Muscle of leg (tissue), 11 donors: ENCODE data around the gene DLG2. TPM values are rescaled to one million over a fixed set of nuclear protein-coding genes. Genes with fewer than 3 reads are reported as not detected.

Experiments
- DNase-seq: peaks from one replicate; pipeline ENCODE4 v3.0.0; 2013
- H3K27ac ChIP-seq: one replicate; pipeline ENCODE4 v1.5.1; 2013; ENCODE audit warnings: mild to moderate bottlenecking, low read length, control low read depth
- H3K27me3 ChIP-seq: one replicate; pipeline ENCODE4 v1.6.1; 2013; ENCODE audit warnings: low read length; ENCODE audit not compliant: control insufficient read depth, insufficient read depth
- H3K36me3 ChIP-seq: one replicate; pipeline ENCODE4 v1.6.1; 2013; ENCODE audit warnings: low read length; ENCODE audit not compliant: control insufficient read depth, insufficient read depth
- H3K4me1 ChIP-seq: one replicate; pipeline ENCODE4 v1.6.1; 2013; ENCODE audit warnings: low read length; ENCODE audit not compliant: control insufficient read depth, insufficient read depth
- H3K4me3 ChIP-seq: one replicate; pipeline ENCODE4 v1.5.1; 2013; ENCODE audit warnings: low read length, control low read depth
- H3K9me3 ChIP-seq: replicated peaks from 2 replicates; pipeline ENCODE4 v1.6.1; 2013; ENCODE audit warnings: low read depth, low read length; ENCODE audit not compliant: control insufficient read depth
- WGBS: methylation state at CpG from one replicate; pipeline ENCODE4 v1.1.5; 2013; ENCODE audit warnings: missing lambda C conversion rate; ENCODE audit not compliant: insufficient coverage; 5-methylcytosine and 5-hydroxymethylcytosine counted together
- polyA plus RNA-seq, 8 donors: library from polyadenylated mRNA; unstranded; fragments of 120-200 nt; gene quantifications; one replicate each; pipeline versions ENCODE4 v1.2.1 to v1.2.3, GENCODE V29; 2013; ENCODE audit warnings: inconsistent platforms in 1 of 8, low replicate concordance in 1 of 8; ENCODE audit not compliant: insufficient read length in 8 of 8, insufficient read depth in 1 of 8
- total RNA-seq: library from RNA; stranded (reverse); fragments of 120-200 nt; gene quantifications from one replicate; pipeline ENCODE4 v1.2.4, GENCODE V29; 2013

The DLG2 gene
- total and polyA plus RNA-seq, 9 donors, result 6.4 to 19.3 (median 11.0) TPM

- Histone ChIP-seq H3K36me3 (no peaks in the 10 kb centered on the region), H3K4me1 (peaks cover 3% of the 10 kb centered on the region), H3K27me3 (no peaks in the 10 kb centered on the region), H3K9me3 (no peaks in the 10 kb centered on the region), H3K4me3 (no peak overlapping the region), H3K27ac (no peak overlapping the region)
- peak; percentile 74 for DNase-seq
- 50% methylated on average over 1 of the region's 3 CpGs for WGBS
These were observed 736.5 kb downstream of the DLG2 start for GRCh38 chr11:84890676-84891075.

DNA sequence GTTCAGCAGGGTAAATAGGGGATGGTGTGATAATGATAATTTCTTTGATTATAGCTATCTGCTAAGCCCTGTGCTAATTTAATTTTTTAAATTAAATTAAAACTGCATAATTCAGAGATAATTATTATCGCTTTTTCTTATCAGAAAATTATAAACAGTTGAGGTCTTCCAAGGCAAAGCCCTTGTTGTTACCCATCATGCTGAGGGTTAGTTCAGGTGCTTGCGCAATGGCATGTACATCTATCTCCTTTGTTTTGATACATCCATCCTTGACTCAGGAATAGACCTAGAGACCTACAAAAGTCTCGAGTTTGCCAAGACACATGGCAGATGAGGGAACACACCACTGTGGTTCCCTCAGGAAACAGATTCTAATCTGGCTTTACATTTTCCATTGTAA lies 737.6 kb downstream of the DLG2 start:
- no peak for DNase-seq
- no peaks in the 10 kb centered on the region for H3K27me3 ChIP-seq
- no peak overlapping the region for H3K27ac ChIP-seq
- peaks cover 3% of the 10 kb centered on the region for H3K4me1 ChIP-seq
- H3K36me3 ChIP-seq, result no peaks in the 10 kb centered on the region
- WGBS, result no CpG with 5 or more reads among the region's 3 CpGs
- no peaks in the 10 kb centered on the region for H3K9me3 ChIP-seq
- no peak overlapping the region for H3K4me3 ChIP-seq

DNA sequence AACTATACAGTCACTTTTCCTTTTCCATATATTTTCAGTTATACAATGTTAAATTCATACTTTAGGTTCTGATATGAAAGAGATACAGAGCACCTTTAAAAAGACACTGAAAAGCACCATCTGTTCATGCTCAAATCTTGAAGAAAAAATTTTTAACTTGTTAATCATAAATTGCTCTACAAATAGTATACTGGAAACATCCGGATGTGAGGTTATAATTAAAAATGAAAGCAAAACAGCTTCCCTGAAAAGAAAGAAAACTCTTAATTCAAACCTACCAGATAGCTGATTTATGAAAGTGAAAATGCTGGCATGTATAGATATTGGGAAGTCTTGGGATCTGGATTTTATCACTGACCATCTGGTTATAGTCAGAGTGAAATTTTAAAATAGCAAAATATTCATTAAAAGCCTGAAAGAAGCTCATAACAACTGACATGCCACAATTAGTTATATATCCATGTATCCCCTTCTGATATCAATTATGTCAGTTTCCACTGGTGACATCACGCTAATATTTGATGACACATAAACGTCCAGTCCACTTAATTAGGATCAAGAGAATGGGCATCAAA lies 740.0 kb downstream of the DLG2 start:
- Histone ChIP-seq H3K4me3 (no peak overlapping the region), H3K36me3 (no peaks in the 10 kb centered on the region), H3K27me3 (no peaks in the 10 kb centered on the region), H3K9me3 (no peaks in the 10 kb centered on the region), H3K4me1 (peaks cover 3% of the 10 kb centered on the region), H3K27ac (no peak overlapping the region)
- WGBS, result no CpG with 5 or more reads among the region's 3 CpGs
- no peak for DNase-seq

- H3K27ac ChIP-seq, result no peak overlapping the region
- no peaks in the 10 kb centered on the region for H3K27me3 ChIP-seq
- H3K9me3 ChIP-seq, result no peaks in the 10 kb centered on the region
- H3K4me1 ChIP-seq, result peaks cover 3% of the 10 kb centered on the region
- no peak for DNase-seq
- H3K36me3 ChIP-seq, result no peaks in the 10 kb centered on the region
- H3K4me3 ChIP-seq, result no peak overlapping the region
- no CpG with 5 or more reads among the region's 1 CpG for WGBS
These were observed 740.8 kb downstream of the DLG2 start for GRCh38 chr11:84886344-84886743.

DNA sequence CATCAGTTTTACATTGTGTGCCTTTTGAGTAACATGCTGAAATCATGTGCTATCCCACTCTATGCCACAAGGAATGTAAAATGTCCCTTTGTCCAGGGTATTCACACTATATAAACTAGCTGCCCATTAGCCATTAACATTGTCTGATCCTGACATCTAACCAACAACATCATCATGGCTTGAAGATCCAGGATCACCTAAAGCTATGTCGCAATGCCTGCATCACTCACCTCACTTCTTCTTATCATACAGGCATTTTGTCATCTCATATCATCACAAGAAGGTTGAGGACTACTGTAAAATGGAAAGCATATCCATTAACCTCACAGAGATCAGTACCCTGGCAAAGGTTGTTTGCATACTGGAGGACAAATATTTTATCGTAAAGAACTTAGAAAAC lies 742.3 kb downstream of the DLG2 start:
- no peak overlapping the region for H3K27ac ChIP-seq

GRCh38 chr11:84882056-84882455 lies 745.1 kb downstream of the DLG2 start:
- H3K4me3 ChIP-seq, result no peak overlapping the region
- no CpG with 5 or more reads among the region's 2 CpGs for WGBS
- no peaks in the 10 kb centered on the region for H3K36me3 ChIP-seq
- no peaks in the 10 kb centered on the region for H3K9me3 ChIP-seq
- no peaks in the 10 kb centered on the region for H3K4me1 ChIP-seq
- H3K27ac ChIP-seq, result no peak overlapping the region
- no peaks in the 10 kb centered on the region for H3K27me3 ChIP-seq
- DNase-seq, result no peak

More for the DNA sequence above, 742.3 kb downstream of the DLG2 start:
- Histone ChIP-seq H3K4me3 (no peak overlapping the region), H3K4me1 (no peaks in the 10 kb centered on the region), H3K27me3 (no peaks in the 10 kb centered on the region), H3K9me3 (no peaks in the 10 kb centered on the region), H3K36me3 (no peaks in the 10 kb centered on the region)
- WGBS, result 80% methylated on average over 1 of the region's 2 CpGs
- DNase-seq, result no peak

DNA sequence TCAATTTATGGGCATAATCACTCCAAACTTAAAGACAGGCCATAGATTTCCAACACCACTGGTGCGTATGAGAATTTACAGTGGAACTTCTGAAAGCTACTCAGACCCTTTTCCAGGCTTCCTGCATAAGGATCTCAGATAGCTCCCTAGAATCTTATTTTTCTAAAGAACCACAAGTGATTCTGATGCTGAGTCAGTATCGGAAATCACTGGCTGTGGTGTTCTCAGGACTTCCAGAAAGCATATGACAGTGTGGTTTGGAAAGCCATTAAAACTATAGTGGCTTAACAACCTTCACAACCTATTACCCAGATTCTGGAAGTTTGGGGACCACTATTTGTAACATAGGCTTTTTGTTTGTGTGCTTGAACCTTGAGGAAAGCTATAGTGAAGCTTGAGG lies 756.0 kb downstream of the DLG2 start:
- Histone ChIP-seq H3K36me3 (no peaks in the 10 kb centered on the region), H3K27me3 (no peaks in the 10 kb centered on the region), H3K4me1 (no peaks in the 10 kb centered on the region), H3K27ac (no peak overlapping the region), H3K4me3 (no peak overlapping the region), H3K9me3 (no peaks in the 10 kb centered on the region)
- no peak for DNase-seq
- WGBS, result 100% methylated on average over 1 of the region's 2 CpGs

GRCh38 chr11:84870486-84870885 lies 756.7 kb downstream of the DLG2 start:
- WGBS, result no CpG with 5 or more reads among the region's 1 CpG
- Histone ChIP-seq H3K4me3 (no peak overlapping the region), H3K27me3 (no peaks in the 10 kb centered on the region), H3K4me1 (no peaks in the 10 kb centered on the region), H3K27ac (no peak overlapping the region), H3K9me3 (no peaks in the 10 kb centered on the region), H3K36me3 (no peaks in the 10 kb centered on the region)
- DNase-seq, result no peak

DNA sequence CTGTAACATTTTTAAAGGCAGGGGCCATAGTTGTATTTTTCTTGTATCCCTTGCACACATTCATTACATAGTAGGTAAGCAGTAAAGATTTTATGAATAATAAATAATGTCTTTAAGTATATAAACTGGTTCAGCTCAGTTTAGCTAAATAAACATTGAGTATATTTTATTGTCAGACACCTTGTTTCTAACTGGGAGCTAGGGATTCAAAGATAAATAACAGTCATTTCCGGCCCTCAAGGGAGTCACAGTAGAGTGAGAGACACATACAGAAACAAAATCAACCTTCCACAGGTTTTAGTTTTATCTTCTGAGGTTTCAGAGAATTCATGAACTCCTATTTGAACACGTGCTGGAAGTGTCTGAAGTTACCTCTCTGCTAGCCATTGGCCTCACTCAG lies 760.2 kb downstream of the DLG2 start:
- no peaks in the 10 kb centered on the region for H3K9me3 ChIP-seq
- no peak overlapping the region for H3K4me3 ChIP-seq
- no peak overlapping the region for H3K27ac ChIP-seq
- no peaks in the 10 kb centered on the region for H3K4me1 ChIP-seq
- no CpG with 5 or more reads among the region's 2 CpGs for WGBS
- H3K27me3 ChIP-seq, result no peaks in the 10 kb centered on the region
- no peak for DNase-seq
- no peaks in the 10 kb centered on the region for H3K36me3 ChIP-seq

- no peaks in the 10 kb centered on the region for H3K27me3 ChIP-seq
- H3K27ac ChIP-seq, result no peak overlapping the region
- no peaks in the 10 kb centered on the region for H3K9me3 ChIP-seq
- H3K36me3 ChIP-seq, result no peaks in the 10 kb centered on the region
- DNase-seq, result no peak
- H3K4me1 ChIP-seq, result no peaks in the 10 kb centered on the region
- WGBS, result no CpG with 5 or more reads among the region's 1 CpG
- H3K4me3 ChIP-seq, result no peak overlapping the region
These were observed 761.2 kb downstream of the DLG2 start for GRCh38 chr11:84865791-84866535.
